Type B pancreatic cell (in vitro differentiated cells): Measurements from ENCODE around the gene TBC1D22A. TPM values are rescaled to one million over a fixed set of nuclear protein-coding genes. Genes with fewer than 3 reads are reported as not detected.

Source experiments
- DNase-seq: peaks from one replicate; pipeline ENCODE4 v3.0.0; 2021; ENCODE audit warnings: mixed read lengths; ENCODE audit not compliant: unreplicated experiment; ENCODE audit errors: extremely low spot score
- H3K27ac Mint-ChIP-seq: 2 replicates; pipeline ENCODE4 v1.8.0; 2021; ENCODE audit warnings: mild to moderate bottlenecking, mixed read lengths
- H3K27me3 Mint-ChIP-seq: 2 replicates; pipeline ENCODE4 v1.8.0; 2021; ENCODE audit warnings: mixed read lengths
- H3K36me3 Mint-ChIP-seq: 2 replicates; pipeline ENCODE4 v1.8.0; 2021; ENCODE audit warnings: mixed read lengths
- H3K4me1 Mint-ChIP-seq: one replicate; pipeline ENCODE4 v1.8.0; 2021; ENCODE audit warnings: mixed read lengths; ENCODE audit not compliant: unreplicated experiment
- H3K4me3 Mint-ChIP-seq: 2 replicates; pipeline ENCODE4 v1.8.0; 2021; ENCODE audit warnings: mild to moderate bottlenecking, mixed read lengths
- H3K9me3 Mint-ChIP-seq: 2 replicates; pipeline ENCODE4 v1.8.0; 2021; ENCODE audit warnings: mixed read lengths
- CTCF ChIP-seq: fragments of 200-600 bp; sonication (generic); conservative IDR thresholded peaks from 2 replicates; pipeline ENCODE4 v1.5.0; 2021; ENCODE audit warnings: antibody characterized with exemption, mild to moderate bottlenecking
- total RNA-seq: library from RNA; stranded (reverse); gene quantifications from 2 replicates; pipeline ENCODE4 v1.2.1, GENCODE V29; 2021; ENCODE audit warnings: low replicate concordance

The TBC1D22A gene
- total RNA-seq, 1 donor from 2014 or later = 16.2 TPM

GRCh38 chr22:47069270-47069669 lies 306.8 kb downstream of the TBC1D22A start:
- no peak for DNase-seq
- Mint-ChIP-seq H3K27ac (no peak overlapping the region), H3K4me3 (no peak overlapping the region), H3K9me3 (no peaks in the 10 kb centered on the region), H3K27me3 (no peaks in the 10 kb centered on the region), H3K36me3 (no peaks in the 10 kb centered on the region), H3K4me1 (peaks cover 13% of the 10 kb centered on the region)
- TF ChIP-seq CTCF = no peak

GRCh38 chr22:47071078-47071806 lies 308.8 kb downstream of the TBC1D22A start:
- no peak for TF ChIP-seq CTCF
- Mint-ChIP-seq H3K27ac (peak overlapping the region; percentile 39), H3K36me3 (peaks cover 5% of the 10 kb centered on the region), H3K27me3 (no peaks in the 10 kb centered on the region), H3K4me3 (peak overlapping the region; percentile 17), H3K4me1 (peaks cover 13% of the 10 kb centered on the region), H3K9me3 (peaks cover 3% of the 10 kb centered on the region)
- no peak for DNase-seq

GRCh38 chr22:47071807-47072641 lies 309.6 kb downstream of the TBC1D22A start:
- H3K9me3 Mint-ChIP-seq = peaks cover 3% of the 10 kb centered on the region
- H3K27me3 Mint-ChIP-seq = no peaks in the 10 kb centered on the region
- H3K4me1 Mint-ChIP-seq = peaks cover 13% of the 10 kb centered on the region
- peak overlapping the region; percentile 39 for H3K27ac Mint-ChIP-seq
- H3K36me3 Mint-ChIP-seq = peaks cover 5% of the 10 kb centered on the region
- no peak for TF ChIP-seq CTCF
- no peak for DNase-seq
- peak overlapping the region; percentile 17 for H3K4me3 Mint-ChIP-seq

- Mint-ChIP-seq H3K4me1 (peaks cover 13% of the 10 kb centered on the region), H3K9me3 (peaks cover 3% of the 10 kb centered on the region), H3K36me3 (peaks cover 5% of the 10 kb centered on the region), H3K27ac (no peak overlapping the region), H3K4me3 (no peak overlapping the region), H3K27me3 (no peaks in the 10 kb centered on the region)
- no peak for DNase-seq
- TF ChIP-seq CTCF = no peak
These were observed 310.2 kb downstream of the TBC1D22A start for GRCh38 chr22:47072642-47072967.

- no peak for DNase-seq
- TF ChIP-seq CTCF = no peak
- no peak overlapping the region for H3K4me3 Mint-ChIP-seq
- H3K4me1 Mint-ChIP-seq = peaks cover 13% of the 10 kb centered on the region
- no peaks in the 10 kb centered on the region for H3K27me3 Mint-ChIP-seq
- H3K36me3 Mint-ChIP-seq = peaks cover 5% of the 10 kb centered on the region
- peaks cover 3% of the 10 kb centered on the region for H3K9me3 Mint-ChIP-seq
- H3K27ac Mint-ChIP-seq = no peak overlapping the region
These were observed 310.6 kb downstream of the TBC1D22A start for GRCh38 chr22:47073075-47073474.
